HL-60 (cell line): ENCODE results near the gene DENND1A.

Experiments used
- DNase-seq, 2 experiments: peaks; one replicate each; pipeline ENCODE4 v3.0.0-alpha.2; 2010 to 2020; ENCODE audit warnings: low read depth in 1 of 2, low spot score in 1 of 2
- H3K27ac ChIP-seq: fragments of 250-450 bp; sonication (Bioruptor Pico); replicated peaks from 2 replicates; pipeline ENCODE4 v1.5.1; 2020; ENCODE audit warnings: mild to moderate bottlenecking, moderate library complexity
- H3K27me3 ChIP-seq: fragments of 250-450 bp; sonication (Bioruptor Pico); 2 replicates; pipeline ENCODE4 v1.5.1; 2021; ENCODE audit warnings: mild to moderate bottlenecking, moderate library complexity; ENCODE audit not compliant: insufficient read depth, poor library complexity, severe bottlenecking
- H3K4me3 ChIP-seq: replicated peaks from 2 replicates; pipeline ENCODE4 v1.5.1; 2011; ENCODE audit warnings: mild to moderate bottlenecking, control low read depth, low read length; ENCODE audit not compliant: insufficient read depth
- GABPA ChIP-seq: IDR thresholded peaks from 2 replicates; pipeline ENCODE4 v1.6.1; 2012; ENCODE audit warnings: low read depth
- POLR2AphosphoS5 ChIP-seq: IDR thresholded peaks from 2 replicates; pipeline ENCODE4 v1.6.1; 2012; ENCODE audit warnings: low read depth
- SPI1 ChIP-seq: IDR thresholded peaks from 2 replicates; pipeline ENCODE4 v1.6.1; 2012; ENCODE audit warnings: low read depth, mild to moderate bottlenecking, borderline replicate concordance
- TF ChIP-seq, protein P1 (sequence below): IDR thresholded peaks from 2 replicates; pipeline ENCODE4 v1.6.1; 2012; ENCODE audit warnings: low read depth; ENCODE audit not compliant: insufficient replicate concordance
- TF ChIP-seq, protein P2 (sequence below): IDR thresholded peaks from one replicate; pipeline ENCODE4 v1.5.1; 2011; ENCODE audit warnings: low read length, control low read depth, inconsistent platforms; ENCODE audit not compliant: insufficient read depth

Gene DENND1A

DNA sequence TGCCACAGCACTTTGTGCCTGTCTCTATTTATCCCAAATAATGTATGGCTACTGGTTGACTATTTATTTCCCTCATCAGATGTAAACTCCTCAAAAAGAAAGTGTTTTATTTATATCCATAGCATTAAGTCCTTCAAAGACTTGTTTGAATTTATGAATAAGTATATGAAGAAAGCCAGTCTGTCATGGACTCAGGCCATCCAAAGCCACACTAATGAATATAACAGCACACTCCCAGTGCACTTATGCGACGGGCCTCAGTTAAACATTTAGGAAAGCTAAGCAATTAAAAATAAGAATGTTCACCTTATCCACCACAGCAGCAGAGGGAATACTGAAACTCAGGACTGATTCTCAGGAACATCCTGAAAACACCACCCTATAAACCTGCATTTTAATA, 77.5 kb downstream of the DENND1A start:
- Histone ChIP-seq H3K27me3 (no peaks in the 10 kb centered on the region), H3K4me3 (no peak overlapping the region), H3K27ac (no peak overlapping the region)
- DNase-seq, result no peak
- TF ChIP-seq GABPA (no peak), POLR2AphosphoS5 (no peak), SPI1 (no peak)
- TF ChIP-seq, protein P1, sequence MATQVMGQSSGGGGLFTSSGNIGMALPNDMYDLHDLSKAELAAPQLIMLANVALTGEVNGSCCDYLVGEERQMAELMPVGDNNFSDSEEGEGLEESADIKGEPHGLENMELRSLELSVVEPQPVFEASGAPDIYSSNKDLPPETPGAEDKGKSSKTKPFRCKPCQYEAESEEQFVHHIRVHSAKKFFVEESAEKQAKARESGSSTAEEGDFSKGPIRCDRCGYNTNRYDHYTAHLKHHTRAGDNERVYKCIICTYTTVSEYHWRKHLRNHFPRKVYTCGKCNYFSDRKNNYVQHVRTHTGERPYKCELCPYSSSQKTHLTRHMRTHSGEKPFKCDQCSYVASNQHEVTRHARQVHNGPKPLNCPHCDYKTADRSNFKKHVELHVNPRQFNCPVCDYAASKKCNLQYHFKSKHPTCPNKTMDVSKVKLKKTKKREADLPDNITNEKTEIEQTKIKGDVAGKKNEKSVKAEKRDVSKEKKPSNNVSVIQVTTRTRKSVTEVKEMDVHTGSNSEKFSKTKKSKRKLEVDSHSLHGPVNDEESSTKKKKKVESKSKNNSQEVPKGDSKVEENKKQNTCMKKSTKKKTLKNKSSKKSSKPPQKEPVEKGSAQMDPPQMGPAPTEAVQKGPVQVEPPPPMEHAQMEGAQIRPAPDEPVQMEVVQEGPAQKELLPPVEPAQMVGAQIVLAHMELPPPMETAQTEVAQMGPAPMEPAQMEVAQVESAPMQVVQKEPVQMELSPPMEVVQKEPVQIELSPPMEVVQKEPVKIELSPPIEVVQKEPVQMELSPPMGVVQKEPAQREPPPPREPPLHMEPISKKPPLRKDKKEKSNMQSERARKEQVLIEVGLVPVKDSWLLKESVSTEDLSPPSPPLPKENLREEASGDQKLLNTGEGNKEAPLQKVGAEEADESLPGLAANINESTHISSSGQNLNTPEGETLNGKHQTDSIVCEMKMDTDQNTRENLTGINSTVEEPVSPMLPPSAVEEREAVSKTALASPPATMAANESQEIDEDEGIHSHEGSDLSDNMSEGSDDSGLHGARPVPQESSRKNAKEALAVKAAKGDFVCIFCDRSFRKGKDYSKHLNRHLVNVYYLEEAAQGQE, result no peak
- TF ChIP-seq, protein P2, sequence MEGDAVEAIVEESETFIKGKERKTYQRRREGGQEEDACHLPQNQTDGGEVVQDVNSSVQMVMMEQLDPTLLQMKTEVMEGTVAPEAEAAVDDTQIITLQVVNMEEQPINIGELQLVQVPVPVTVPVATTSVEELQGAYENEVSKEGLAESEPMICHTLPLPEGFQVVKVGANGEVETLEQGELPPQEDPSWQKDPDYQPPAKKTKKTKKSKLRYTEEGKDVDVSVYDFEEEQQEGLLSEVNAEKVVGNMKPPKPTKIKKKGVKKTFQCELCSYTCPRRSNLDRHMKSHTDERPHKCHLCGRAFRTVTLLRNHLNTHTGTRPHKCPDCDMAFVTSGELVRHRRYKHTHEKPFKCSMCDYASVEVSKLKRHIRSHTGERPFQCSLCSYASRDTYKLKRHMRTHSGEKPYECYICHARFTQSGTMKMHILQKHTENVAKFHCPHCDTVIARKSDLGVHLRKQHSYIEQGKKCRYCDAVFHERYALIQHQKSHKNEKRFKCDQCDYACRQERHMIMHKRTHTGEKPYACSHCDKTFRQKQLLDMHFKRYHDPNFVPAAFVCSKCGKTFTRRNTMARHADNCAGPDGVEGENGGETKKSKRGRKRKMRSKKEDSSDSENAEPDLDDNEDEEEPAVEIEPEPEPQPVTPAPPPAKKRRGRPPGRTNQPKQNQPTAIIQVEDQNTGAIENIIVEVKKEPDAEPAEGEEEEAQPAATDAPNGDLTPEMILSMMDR, result no peak

DNA sequence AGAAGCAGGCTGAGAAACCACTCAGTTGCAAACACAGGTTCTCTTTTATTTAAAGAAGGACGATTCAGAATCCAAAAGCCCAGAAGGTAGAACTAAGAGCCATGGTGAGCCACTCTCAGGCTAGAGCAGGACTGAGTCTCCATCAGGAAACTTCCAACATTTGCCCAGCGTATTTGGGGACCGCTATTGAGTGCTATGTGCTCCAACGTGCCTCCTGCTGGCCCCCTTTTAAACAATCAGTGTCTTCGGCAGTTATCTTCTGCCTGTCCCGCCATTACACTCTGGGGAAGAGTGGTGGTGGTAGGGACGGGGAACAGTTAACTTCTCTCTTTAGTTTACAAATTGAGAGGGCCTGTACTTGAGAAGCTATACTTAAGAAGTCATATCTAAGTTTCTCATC, 78.1 kb downstream of the DENND1A start:
- Histone ChIP-seq H3K27ac (no peak overlapping the region), H3K27me3 (no peaks in the 10 kb centered on the region), H3K4me3 (no peak overlapping the region)
- DNase-seq, result no peak
- no peak for TF ChIP-seq SPI1
- TF ChIP-seq, protein P1, result no peak
- TF ChIP-seq POLR2AphosphoS5, result no peak
- TF ChIP-seq GABPA, result no peak
- TF ChIP-seq, protein P2, result no peak

DNA sequence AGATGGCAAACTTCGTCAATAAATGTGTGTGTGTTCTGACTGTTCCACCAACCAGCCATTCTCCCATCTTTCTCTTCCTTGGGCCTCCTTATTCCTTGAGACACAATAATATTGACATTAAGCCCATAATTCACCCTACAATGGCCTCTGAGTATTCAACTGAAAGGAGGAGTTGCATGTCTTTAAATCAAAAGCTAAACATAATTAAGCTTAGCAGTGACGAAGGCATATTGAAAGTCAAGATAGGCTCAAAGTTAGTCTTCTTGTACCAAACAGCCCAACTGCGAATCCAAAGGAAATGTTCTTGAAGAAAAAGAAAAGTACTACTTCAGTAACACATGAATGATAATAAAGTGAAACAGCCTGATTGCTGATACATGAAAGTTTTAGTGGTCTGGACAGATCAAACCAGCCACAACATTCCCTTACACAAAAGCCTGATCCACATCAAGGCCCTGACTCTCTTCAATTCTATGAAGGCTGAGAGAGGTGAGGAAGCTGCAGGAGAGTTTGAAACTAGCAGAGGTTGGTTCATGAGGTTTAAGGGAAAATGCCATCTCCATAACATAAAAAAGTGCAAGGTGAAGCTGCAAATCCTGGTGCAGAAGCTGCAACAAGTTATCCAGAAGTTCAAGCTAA, 81.4 kb downstream of the DENND1A start:
- TF ChIP-seq GABPA (no peak), POLR2AphosphoS5 (no peak), SPI1 (no peak)
- TF ChIP-seq, protein P1, result no peak
- TF ChIP-seq, protein P2, result no peak
- H3K27me3 ChIP-seq, result no peaks in the 10 kb centered on the region
- no peak overlapping the region for H3K27ac ChIP-seq
- no peak overlapping the region for H3K4me3 ChIP-seq
- DNase-seq, result no peak
